A549 (cell line): ENCODE results near the gene CIAO3. TPM values are rescaled to one million over a fixed set of nuclear protein-coding genes. Genes with fewer than 3 reads are reported as not detected.

Experiments
- ATAC-seq, 2 experiments: fragments of 200-7000 bp in 1 of 2; fragments of >200 bp in 1 of 2; cut with Nextera tagmentation in 1 of 2; cut with Tn5 transposase in 1 of 2; 3 replicates each; pipeline versions ENCODE4 v1.8.0 to v1.9.1; 2018 to 2020; ENCODE audit warnings: mild to moderate bottlenecking in 1 of 2, moderate library complexity in 1 of 2
- CTCF ChIA-PET: fragments of 300-600 bp; sonication (Branson Sonifier 250); formaldehyde crosslinking; extraction: SDS; loops from one replicate; lab custom pipeline; 2021; ENCODE audit warnings: antibody characterized with exemption, inconsistent platforms; lab: Yijun Ruan, JAX
- POLR2A ChIA-PET: fragments of 350-600 bp; formaldehyde crosslinking; extraction: SDS; loops from one replicate; lab custom pipeline; 2021; ENCODE audit warnings: antibody characterized with exemption, inconsistent platforms; lab: Yijun Ruan, JAX
- DNase-seq, 2 experiments: peaks; one replicate each; pipeline versions ENCODE4 v3.0.0 to v3.0.0-alpha.2; 2011 to 2016; ENCODE audit warnings: low read depth in 1 of 2, low spot score in 1 of 2
- FAIRE-seq: peaks from 2 replicates; lab custom pipeline; 2011; peaks lifted over from hg19 to GRCh38; lab: Jason Lieb, UNC
- H3K27ac ChIP-seq, 2 experiments: fragments of >200 bp; sonication (Bioruptor Twin); formaldehyde crosslinking; 3 replicates each; pipeline ENCODE4 v1.5.1; 2016 to 2017
- H3K4me1 ChIP-seq: fragments of >200 bp; sonication (Bioruptor Twin); formaldehyde crosslinking; 3 replicates; pipeline ENCODE4 v1.6.1; 2016
- H3K4me2 ChIP-seq: fragments of >200 bp; sonication (Bioruptor Twin); formaldehyde crosslinking; 3 replicates; pipeline ENCODE4 v1.6.1; 2016
- H3K4me3 ChIP-seq: fragments of >200 bp; sonication (Bioruptor Twin); formaldehyde crosslinking; 3 replicates; pipeline ENCODE4 v1.5.1; 2016
- H3K9me3 ChIP-seq: fragments of >200 bp; sonication (Bioruptor Twin); formaldehyde crosslinking; 3 replicates; pipeline ENCODE4 v1.6.1; 2016
- BCL3 ChIP-seq: fragments of >200 bp; sonication (Bioruptor Twin); formaldehyde crosslinking; IDR thresholded peaks from 3 replicates; pipeline ENCODE4 v1.6.1; 2016
- CBX2 ChIP-seq: fragments of 200-600 bp; sonication (generic); IDR thresholded peaks from 2 replicates; pipeline ENCODE4 v1.6.1; 2016; ENCODE audit warnings: low read depth, mild to moderate bottlenecking, borderline replicate concordance
- CBX8 ChIP-seq: fragments of 200-600 bp; sonication (generic); IDR thresholded peaks from 2 replicates; pipeline ENCODE4 v1.6.1; 2016
- CTCF ChIP-seq: fragments of >200 bp; sonication (Bioruptor Twin); formaldehyde crosslinking; IDR thresholded peaks from 3 replicates; pipeline ENCODE4 v1.5.1; 2016
- E2F6 ChIP-seq: IDR thresholded peaks from 2 replicates; pipeline ENCODE4 v1.6.1; 2012; ENCODE audit warnings: low read depth, borderline replicate concordance
- EHF ChIP-seq: fragments of 250-450 bp; sonication (Bioruptor Pico); IDR thresholded peaks from 2 replicates; pipeline ENCODE4 v1.5.0; 2020; ENCODE audit warnings: mild to moderate bottlenecking
- EHMT2 ChIP-seq: fragments of 200-600 bp; sonication (generic); IDR thresholded peaks from 2 replicates; pipeline ENCODE4 v1.6.1; 2016; ENCODE audit warnings: antibody characterized with exemption, low read depth, mild to moderate bottlenecking, moderate library complexity
- ESRRA ChIP-seq: fragments of 150-350 bp; IDR thresholded peaks from 2 replicates; pipeline ENCODE4 v1.6.1; 2014; ENCODE audit warnings: mild to moderate bottlenecking, low read length, borderline replicate concordance
- GATA3 ChIP-seq: IDR thresholded peaks from 2 replicates; pipeline ENCODE4 v1.6.1; 2012; ENCODE audit warnings: borderline replicate concordance
- HES2 ChIP-seq: fragments of >200 bp; sonication (Bioruptor Twin); formaldehyde crosslinking; IDR thresholded peaks from 2 replicates; pipeline ENCODE4 v1.6.1; 2016
- HOXB5 ChIP-seq: fragments of 250-450 bp; sonication (Bioruptor Pico); IDR thresholded peaks from 2 replicates; pipeline ENCODE4 v1.5.0; 2020; ENCODE audit warnings: mild to moderate bottlenecking, moderate library complexity
- KDM5A ChIP-seq: fragments of 200-600 bp; sonication (generic); IDR thresholded peaks from 2 replicates; pipeline ENCODE4 v1.6.1; 2016; ENCODE audit warnings: antibody characterized with exemption, mild to moderate bottlenecking
- MAZ ChIP-seq: fragments of 150-350 bp; IDR thresholded peaks from 2 replicates; pipeline ENCODE4 v1.6.1; 2014; ENCODE audit warnings: antibody characterized with exemption, low read depth, low read length, borderline replicate concordance
- POLR2A ChIP-seq: IDR thresholded peaks from 2 replicates; pipeline ENCODE4 v1.6.1; 2012; ENCODE audit warnings: mild to moderate bottlenecking, low read length
- RARB ChIP-seq: fragments of 250-450 bp; sonication (Bioruptor Pico); IDR thresholded peaks from 2 replicates; pipeline ENCODE4 v1.8.0; 2021; ENCODE audit warnings: mild to moderate bottlenecking, moderate library complexity
- REST ChIP-seq: fragments of 200-600 bp; sonication (generic); IDR thresholded peaks from 2 replicates; pipeline ENCODE4 v1.6.1; 2016; ENCODE audit warnings: antibody characterized with exemption, mild to moderate bottlenecking, moderate library complexity
- RNF2 ChIP-seq: fragments of 200-600 bp; sonication (generic); IDR thresholded peaks from 2 replicates; pipeline ENCODE4 v1.6.1; 2016; ENCODE audit warnings: low read depth, mild to moderate bottlenecking, antibody characterized with exemption, moderate library complexity, borderline replicate concordance
- ZC3H11A ChIP-seq: fragments of 450-650 bp; IDR thresholded peaks from 2 replicates; pipeline ENCODE4 v1.6.1; 2014; ENCODE audit warnings: antibody characterized with exemption, mild to moderate bottlenecking
- ZNF302 ChIP-seq: fragments of 250-450 bp; sonication (Bioruptor Pico); IDR thresholded peaks from 2 replicates; pipeline ENCODE4 v1.9.0; 2021; ENCODE audit warnings: inconsistent platforms, mild to moderate bottlenecking, moderate library complexity
- WGBS: methylation state at CpG from one replicate; pipeline ENCODE4 v1.1.6; 2017; ENCODE audit errors: missing lambda C conversion rate; 5-methylcytosine and 5-hydroxymethylcytosine counted together
- polyA plus RNA-seq, 4 experiments: library from polyadenylated mRNA; depleted of rRNA in 3 of 4; stranded (reverse); fragments of >200 nt; fragmentation: RNase III in 1 of 4; extraction: RNeasy Plus Mini Kit Qiagen cat#74134 plus additional on column Dnase treatment in 1 of 4; gene quantifications; 2 replicates in 3 of 4; 3 replicates in 1 of 4; pipeline ENCODE4 v1.2.3, GENCODE V29; 2011 to 2017

The CIAO3 gene
- polyA plus RNA-seq, 2 of the 4 experiments (the other 2 are of a cell fraction) = 17.4 to 23.0 TPM

GRCh38 chr16:707062-707538 is 33.7 kb downstream of the CIAO3 start:
- Histone ChIP-seq H3K4me3 (peak overlapping the region; percentile 59; the same call in 2 of the 3 replicates), H3K4me2 (peak overlapping the region; percentile 100; the same call in 2 of the 3 replicates), H3K27ac (peak overlapping the region in 1 of 2 experiments; percentile 73; a peak in 1 of 6 replicates), H3K9me3 (no peaks in the 10 kb centered on the region), H3K4me1 (peaks cover 49% of the 10 kb centered on the region)
- CTCF ChIA-PET = interaction anchor here (1.2 to 25.1 kb wide), 5 partner anchors 9 to 79 kb away, joined by 3 to 656 read pairs (median 15); partner anchors contain the start of genes ANTKMT, CCDC78, CHTF18 and CIAO3
- 28% methylated on average over 4 of the region's 14 CpGs for WGBS
- POLR2A ChIA-PET = interaction anchor here (0.9 to 2.0 kb wide), 5 partner anchors 12 to 81 kb away, joined by 3 to 6 read pairs (median 5); partner anchors contain the start of genes ANTKMT, CHTF18 and RPUSD1
- TF ChIP-seq GATA3 = no peak
- TF ChIP-seq RNF2 = no peak
- TF ChIP-seq CBX8 = no peak
- TF ChIP-seq CTCF = no peak
- no peak for TF ChIP-seq EHMT2
- no peak for TF ChIP-seq POLR2A
- no peak for TF ChIP-seq MAZ
- no peak for TF ChIP-seq ESRRA
- no peak for TF ChIP-seq E2F6
- no peak for TF ChIP-seq CBX2
- TF ChIP-seq REST = no peak
- TF ChIP-seq HES2 = no peak
- TF ChIP-seq ZC3H11A = no peak
- TF ChIP-seq RARB (CRISPR knock-in tag) = no peak
- no peak for TF ChIP-seq KDM5A
- no peak for TF ChIP-seq EHF (CRISPR knock-in tag)
- no peak for TF ChIP-seq ZNF302 (CRISPR knock-in tag)
- TF ChIP-seq HOXB5 (CRISPR knock-in tag) = no peak
- no peak for TF ChIP-seq BCL3
- ATAC-seq (peak; percentile 11 to 12; a peak in 5 of 6 replicates), FAIRE-seq (no peak), DNase-seq (peak in 1 of 2 experiments; percentile 57)
